Uterus (tissue), 4 donors: ENCODE data around the gene TANGO6. TPM values are rescaled to one million over a fixed set of nuclear protein-coding genes. Genes with fewer than 3 reads are reported as not detected.

Experiments used
- DNase-seq, 2 donors: peaks; one replicate each; pipeline ENCODE4 v3.0.0-alpha.2; 2019 to 2020
- H3K27ac ChIP-seq, 2 donors: fragments of 200-600 bp; sonication (generic); 1 replicate in 1 of 2; 2 replicates in 1 of 2; pipeline ENCODE4 v1.5.1; 2016 to 2018
- H3K27me3 ChIP-seq, 2 donors: fragments of 200-600 bp; sonication (generic); one replicate each; pipeline ENCODE4 v1.5.1; 2018 to 2019; ENCODE audit warnings: control low read depth in 1 of 2
- H3K36me3 ChIP-seq, 2 donors: fragments of 200-600 bp; sonication (generic); one replicate each; pipeline ENCODE4 v1.5.1; 2019; ENCODE audit warnings: control low read depth in 1 of 2
- H3K4me1 ChIP-seq, 2 donors: fragments of 200-600 bp; sonication (generic); one replicate each; pipeline ENCODE4 v1.5.1; 2018 to 2019; ENCODE audit warnings: control low read depth in 1 of 2
- H3K4me3 ChIP-seq, 2 donors: fragments of 200-600 bp; sonication (generic); 1 replicate in 1 of 2; 2 replicates in 1 of 2; pipeline ENCODE4 v1.5.1; 2018 to 2019; ENCODE audit warnings: mild to moderate bottlenecking in 1 of 2
- H3K9me3 ChIP-seq, 2 donors: fragments of 200-600 bp; sonication (generic); one replicate each; pipeline ENCODE4 v1.5.1; 2019; ENCODE audit warnings: control low read depth in 1 of 2
- CTCF ChIP-seq, 4 experiments: fragments of 200-600 bp in 2 of 4; fragments of 450-650 bp in 2 of 4; sonication (generic) in 2 of 4; IDR thresholded peaks; one replicate each; pipeline ENCODE4 v1.5.1; 2016 to 2019; ENCODE audit warnings: antibody characterized with exemption in 4 of 4, mild to moderate bottlenecking in 2 of 4, moderate library complexity in 1 of 4
- POLR2A ChIP-seq, 2 donors: fragments of 450-650 bp; IDR thresholded peaks; one replicate each; pipeline ENCODE4 v1.6.1; 2016; ENCODE audit warnings: antibody characterized with exemption in 2 of 2, mild to moderate bottlenecking in 1 of 2, moderate library complexity in 1 of 2
- intact Hi-C: fragments of 100-400 bp; cut with DNase I; formaldehyde crosslinking; loops from one replicate; pipeline ENCODE4 v1.15.1; 2023; ENCODE audit warnings: low total_unique reads
- total RNA-seq, 4 donors: library from RNA; depleted of rRNA in 3 of 4; stranded (reverse); fragments of >200 nt in 3 of 4; gene quantifications; one replicate each; pipeline versions ENCODE4 v1.1.0 to v1.2.4, GENCODE V29; 2014 to 2023
- donor health status: DM: yes; HTN: yes; CAD: no.

TANGO6 gene
- total RNA-seq, 4 donors from 2014 or later: 21.5 to 44.9 (median 37.5) TPM

- Histone ChIP-seq H3K27me3 (no peaks in the 10 kb centered on the region), H3K27ac (no peak overlapping the region), H3K9me3 (no peaks in the 10 kb centered on the region), H3K36me3 (no peaks in the 10 kb centered on the region), H3K4me3 (no peak overlapping the region), H3K4me1 (no peaks in the 10 kb centered on the region)
- no peak for TF ChIP-seq POLR2A (IDR thresholded peaks at IDR 0.05)
- TF ChIP-seq CTCF (IDR thresholded peaks at IDR 0.05): no peak
- intact Hi-C loops: no loop called here
- no peak for DNase-seq
Measured at GRCh38 chr16:68993456-68993855, 150.1 kb downstream of the TANGO6 start.

DNA sequence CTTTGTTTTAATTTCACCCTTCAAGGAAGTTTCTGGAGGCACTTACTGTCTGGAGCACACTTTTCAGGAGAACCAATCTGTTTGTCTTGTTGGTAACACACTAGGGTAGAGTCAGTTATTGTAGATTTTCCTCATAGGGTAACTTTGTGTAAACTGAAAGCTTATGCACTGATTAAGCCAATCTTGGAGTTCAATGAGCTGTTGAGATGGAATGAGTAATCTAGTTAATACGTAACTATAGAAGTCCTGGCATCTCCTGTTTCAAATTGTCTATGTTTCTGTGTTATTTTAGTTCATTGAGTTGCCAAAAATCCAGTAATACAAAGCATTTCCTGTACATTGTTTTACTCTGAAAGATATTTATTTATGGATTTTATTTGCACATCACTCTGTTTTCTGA, 150.6 kb downstream of the TANGO6 start:
- no peak overlapping the region for H3K27ac ChIP-seq
- TF ChIP-seq CTCF (IDR thresholded peaks at IDR 0.05) (no peak), POLR2A (IDR thresholded peaks at IDR 0.05) (no peak)
- no peaks in the 10 kb centered on the region for H3K27me3 ChIP-seq
- no peaks in the 10 kb centered on the region for H3K9me3 ChIP-seq
- intact Hi-C loops: no loop called here
- no peaks in the 10 kb centered on the region for H3K4me1 ChIP-seq
- H3K4me3 ChIP-seq: no peak overlapping the region
- no peak for DNase-seq
- H3K36me3 ChIP-seq: no peaks in the 10 kb centered on the region

GRCh38 chr16:68994324-68994723, 151.0 kb downstream of the TANGO6 start:
- Histone ChIP-seq H3K9me3 (no peaks in the 10 kb centered on the region), H3K4me1 (no peaks in the 10 kb centered on the region), H3K27ac (no peak overlapping the region), H3K36me3 (no peaks in the 10 kb centered on the region), H3K27me3 (no peaks in the 10 kb centered on the region), H3K4me3 (no peak overlapping the region)
- intact Hi-C loops: no loop called here
- DNase-seq: no peak
- TF ChIP-seq POLR2A (IDR thresholded peaks at IDR 0.05) (no peak), CTCF (IDR thresholded peaks at IDR 0.05) (no peak)

DNA sequence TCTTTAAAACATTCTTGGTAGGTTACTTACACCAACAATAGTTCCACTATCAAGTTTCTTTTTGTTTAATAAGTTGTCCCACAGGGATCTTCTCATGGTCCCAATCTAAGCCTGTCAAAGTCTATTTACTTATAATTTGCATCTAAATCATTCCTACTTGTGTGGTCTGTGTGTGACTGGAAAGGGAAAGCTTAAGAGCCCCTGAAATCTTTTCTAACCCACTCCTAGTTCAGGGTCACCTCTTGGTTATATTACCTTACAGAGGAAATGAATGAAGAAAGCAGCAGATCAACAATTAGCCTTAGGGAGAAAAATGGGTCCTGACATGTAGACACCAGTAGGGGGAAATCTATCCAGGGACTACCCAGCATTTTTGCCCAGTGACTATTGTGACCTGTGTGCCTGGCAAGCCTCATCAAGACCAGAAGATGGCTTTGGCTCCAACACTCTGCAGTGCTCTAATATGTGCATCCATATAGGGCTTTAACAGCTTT, 151.7 kb downstream of the TANGO6 start:
- Histone ChIP-seq H3K36me3 (no peaks in the 10 kb centered on the region), H3K27me3 (no peaks in the 10 kb centered on the region), H3K4me3 (no peak overlapping the region), H3K9me3 (no peaks in the 10 kb centered on the region), H3K27ac (no peak overlapping the region), H3K4me1 (no peaks in the 10 kb centered on the region)
- DNase-seq: no peak
- TF ChIP-seq CTCF (IDR thresholded peaks at IDR 0.05): no peak
- no peak for TF ChIP-seq POLR2A (IDR thresholded peaks at IDR 0.05)
- intact Hi-C loops: no loop called here

- Histone ChIP-seq H3K4me1 (no peaks in the 10 kb centered on the region), H3K9me3 (no peaks in the 10 kb centered on the region), H3K4me3 (no peak overlapping the region), H3K27ac (no peak overlapping the region), H3K27me3 (no peaks in the 10 kb centered on the region), H3K36me3 (no peaks in the 10 kb centered on the region)
- DNase-seq: no peak
- intact Hi-C loops: no loop called here
- TF ChIP-seq POLR2A (IDR thresholded peaks at IDR 0.05) (no peak), CTCF (IDR thresholded peaks at IDR 0.05) (no peak)
Measured at GRCh38 chr16:68997564-68997963, 154.2 kb downstream of the TANGO6 start.
